GM21390 (cell line): ENCODE data around the gene DTNBP1.
"Not testable (repeated sequence)": the region's sequence is repeated elsewhere in the genome, so short reads cannot be mapped to it uniquely, and the experiment has no call there.

Source experiments
- ATAC-seq: cut with Tn5 transposase; IDR thresholded peaks from one replicate; pipeline ENCODE4 v1.9.1; 2021; ENCODE audit not compliant: unreplicated experiment

DTNBP1 gene

DNA sequence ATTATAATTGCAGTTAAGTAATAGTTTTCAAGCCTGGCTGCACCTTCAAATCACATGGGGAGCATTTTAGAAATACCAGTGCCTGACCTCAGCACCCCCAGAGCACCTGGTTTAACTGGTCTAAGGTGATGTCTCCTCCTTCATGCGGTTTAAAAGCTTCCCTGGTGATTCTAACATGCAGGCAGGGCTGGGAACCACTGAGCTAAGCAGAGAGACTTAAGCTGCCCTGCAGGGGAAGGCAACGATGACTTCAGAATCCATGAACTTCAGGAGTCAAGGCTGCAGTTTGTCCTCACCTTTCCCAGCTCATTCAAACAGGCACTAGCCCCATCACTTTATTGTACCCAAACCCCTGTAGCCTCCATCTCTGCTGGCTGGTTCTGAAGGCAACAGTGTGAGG is 6.1 kb upstream of the DTNBP1 start:
- ATAC-seq: no peak

DNA sequence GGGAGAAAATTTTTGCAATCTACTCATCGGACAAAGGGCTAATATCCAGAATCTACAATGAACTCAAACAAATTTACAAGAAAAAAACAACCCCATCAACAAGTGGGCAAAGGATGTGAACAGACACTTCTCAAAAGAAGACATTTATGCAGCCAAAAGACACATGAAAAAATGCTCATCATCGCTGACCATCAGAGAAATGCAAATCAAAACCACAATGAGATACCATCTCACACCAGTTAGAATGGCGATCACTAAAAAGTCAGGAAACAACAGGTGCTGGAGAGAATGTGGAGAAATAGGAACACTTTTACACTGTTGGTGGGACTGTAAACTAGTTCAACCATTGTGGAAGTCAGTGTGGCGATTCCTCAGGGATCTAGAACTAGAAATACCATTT is 4.1 kb upstream of the DTNBP1 start:
- not testable (repeated sequence) for ATAC-seq

DNA sequence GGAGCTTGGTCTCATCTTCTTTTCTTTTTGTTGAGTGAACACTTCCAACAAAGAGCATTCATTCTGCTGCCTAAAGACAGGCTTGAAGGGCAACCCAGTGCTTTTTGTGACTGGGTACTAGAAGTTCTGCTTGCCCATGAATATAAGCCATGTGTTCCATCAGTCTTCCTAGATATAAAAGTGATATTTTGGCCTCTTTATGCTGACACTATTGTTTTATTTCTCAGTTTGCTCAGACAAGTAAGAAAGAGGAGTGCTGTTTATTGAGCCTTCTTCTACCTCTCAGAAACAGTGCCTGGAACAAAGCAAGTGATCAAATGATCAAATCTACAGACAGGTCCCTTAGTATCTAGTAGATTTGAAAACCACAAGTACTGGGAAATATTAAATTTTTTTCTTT is 2.4 kb upstream of the DTNBP1 start:
- no peak for ATAC-seq

DNA sequence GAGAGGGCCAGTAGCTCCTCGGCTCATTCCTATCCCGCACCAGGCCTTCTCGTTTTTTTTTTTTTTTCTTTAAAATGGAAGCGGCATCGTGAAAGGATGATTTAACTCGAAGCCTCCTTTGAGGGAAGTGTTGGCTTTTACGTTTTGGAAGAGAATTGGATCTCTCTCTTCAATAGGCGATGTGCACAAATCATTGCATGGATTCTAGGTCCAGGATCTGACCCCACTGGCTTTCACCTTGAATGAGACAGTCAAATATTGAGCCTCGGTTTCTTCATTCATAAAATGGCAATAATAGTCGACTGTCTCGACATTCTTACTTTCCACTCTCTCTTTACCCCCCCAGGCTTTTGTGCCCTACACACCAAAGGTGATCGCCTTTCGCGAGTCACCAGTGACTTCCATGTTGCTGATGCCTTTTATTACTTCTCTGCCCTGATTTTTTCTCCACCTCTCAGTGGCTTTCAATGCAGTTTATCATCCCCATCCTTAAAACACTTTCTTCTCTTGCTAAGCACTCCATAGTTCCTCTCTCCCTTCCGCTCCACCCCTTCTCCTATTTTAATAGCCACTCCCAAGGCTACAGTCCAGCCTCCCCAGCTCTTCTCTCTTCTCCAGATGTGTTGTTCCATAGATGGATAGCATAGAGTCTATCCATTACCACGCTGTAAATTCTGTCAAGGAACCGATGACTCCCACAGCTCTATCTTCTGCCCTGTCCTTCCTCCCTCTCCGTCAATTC is 473 bp upstream of the DTNBP1 start:
- no peak for ATAC-seq

DNA sequence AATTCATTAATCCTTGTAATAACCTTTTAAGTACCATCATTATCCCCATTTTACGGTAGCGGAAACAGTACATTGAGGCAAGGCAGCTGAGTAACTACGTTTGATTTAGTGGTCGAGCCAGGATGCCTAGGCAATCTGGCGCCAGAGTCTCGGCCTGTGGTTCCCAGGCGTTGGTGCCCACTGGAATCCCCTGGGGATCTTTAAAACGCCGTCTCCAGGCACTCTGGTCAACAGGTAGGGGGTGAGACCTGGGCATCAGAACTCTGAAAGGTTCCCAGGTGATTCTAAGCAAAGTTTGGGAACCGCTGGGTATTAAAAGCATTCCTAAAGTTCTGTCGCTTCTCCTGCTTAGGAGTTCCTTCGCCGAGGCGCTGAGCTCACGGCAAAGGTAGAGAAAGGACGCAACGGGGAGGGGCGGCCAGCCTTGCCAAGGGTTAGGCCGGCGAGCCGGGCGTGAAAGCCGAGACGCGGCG is 939 bp downstream of the DTNBP1 start:
- ATAC-seq: no peak

DNA sequence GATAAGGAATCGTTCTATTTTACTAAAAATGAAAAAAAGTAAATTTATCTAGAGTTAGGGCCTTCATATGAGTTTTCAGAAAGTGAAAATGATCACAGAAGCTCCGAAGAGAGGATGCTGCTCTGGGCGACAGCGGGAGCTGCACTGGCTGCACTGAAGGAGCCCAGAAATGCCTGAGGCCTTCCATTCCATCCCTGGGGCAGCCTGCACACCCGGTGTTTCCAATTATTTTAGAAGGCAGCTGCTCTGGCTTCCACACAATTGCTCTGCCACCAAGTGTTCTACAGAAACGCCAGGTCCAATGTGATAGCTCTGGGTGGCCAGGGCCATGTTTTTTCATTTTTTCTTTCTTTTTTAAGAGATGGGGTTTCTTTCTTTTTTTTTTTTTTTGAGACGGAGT is 3.6 kb downstream of the DTNBP1 start:
- ATAC-seq: no peak

DNA sequence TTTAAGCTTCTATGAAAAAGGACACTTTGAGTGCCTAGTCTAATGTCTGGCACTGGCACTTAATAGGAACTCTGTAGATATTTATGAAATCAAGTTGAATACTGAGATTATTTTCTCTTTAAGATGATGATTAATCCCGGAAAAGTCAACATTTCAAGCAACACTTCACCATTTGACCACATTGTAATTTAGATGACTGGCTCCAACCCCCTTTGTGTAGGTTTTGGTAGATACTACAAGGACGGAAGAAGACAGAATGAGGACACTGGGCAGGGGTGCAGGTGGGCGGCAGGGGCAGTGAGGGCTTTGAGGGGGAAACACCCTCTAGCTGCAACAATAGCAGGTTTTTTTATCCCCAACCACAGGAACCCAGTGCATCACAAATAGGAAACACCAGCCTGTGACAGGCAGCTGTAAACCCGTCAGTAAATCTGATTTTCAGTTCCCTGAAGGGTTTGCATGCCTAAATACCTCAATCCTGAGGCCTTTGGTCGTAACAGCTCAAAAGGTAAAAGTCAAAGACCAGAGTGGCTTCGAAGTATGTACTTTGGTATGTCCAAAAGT is 4.6 kb downstream of the DTNBP1 start:
- peak; percentile 32 for ATAC-seq

DNA sequence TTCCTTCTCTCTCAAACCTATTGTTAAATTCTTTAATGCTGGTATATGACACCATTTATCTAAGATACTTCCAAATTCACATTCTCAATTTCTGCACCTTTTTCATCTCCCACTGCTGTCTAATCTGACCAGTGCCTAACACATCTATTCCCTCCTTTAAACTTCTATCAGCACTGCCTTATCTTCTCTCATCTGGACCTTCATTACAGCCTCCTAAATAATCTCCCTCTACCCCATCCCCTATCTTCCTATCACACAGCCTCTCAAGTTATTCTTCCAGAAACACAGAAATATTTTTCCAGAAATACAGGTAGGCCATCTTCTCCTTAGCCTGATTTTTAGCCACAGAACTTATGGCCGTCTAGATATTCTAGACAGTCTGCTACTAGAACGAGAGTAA is 5.5 kb downstream of the DTNBP1 start:
- no peak for ATAC-seq

DNA sequence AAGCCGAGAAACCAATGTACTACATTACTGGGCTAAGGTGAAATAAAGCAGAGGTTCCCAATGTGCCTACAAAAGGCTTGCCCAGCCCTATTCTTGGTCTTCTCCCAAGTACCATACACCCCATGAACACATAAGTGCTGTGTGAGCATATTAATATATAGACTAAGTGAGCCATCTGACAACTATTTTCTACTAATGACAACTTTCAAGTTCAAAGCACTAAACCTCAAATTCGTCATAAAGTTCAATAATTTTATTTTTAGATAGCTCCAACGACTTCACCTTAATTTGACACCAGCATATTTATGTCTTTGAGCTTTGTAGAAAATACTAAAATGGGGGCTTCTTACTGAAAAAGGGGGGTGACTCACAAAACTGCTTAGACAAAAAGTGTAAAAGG is 6.7 kb downstream of the DTNBP1 start:
- no peak for ATAC-seq

DNA sequence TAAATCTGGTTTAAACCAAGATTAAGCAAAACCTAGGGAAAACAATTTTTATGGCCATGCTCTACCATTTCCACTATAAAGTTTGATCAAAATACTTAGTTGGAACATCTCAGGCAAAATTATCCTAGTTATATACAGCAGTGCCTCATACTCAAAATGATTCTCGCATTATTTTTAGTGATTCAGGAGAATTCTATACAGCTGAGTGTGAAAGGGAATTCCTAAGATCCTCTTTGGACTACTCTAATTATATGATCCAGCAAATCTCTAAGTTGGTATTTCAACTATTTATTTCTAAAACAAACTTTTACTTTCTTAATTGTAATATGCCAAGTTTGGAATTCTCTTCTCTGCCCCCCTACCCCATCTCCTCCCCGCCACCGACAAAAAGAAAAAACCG is 8.6 kb downstream of the DTNBP1 start:
- no peak for ATAC-seq

DNA sequence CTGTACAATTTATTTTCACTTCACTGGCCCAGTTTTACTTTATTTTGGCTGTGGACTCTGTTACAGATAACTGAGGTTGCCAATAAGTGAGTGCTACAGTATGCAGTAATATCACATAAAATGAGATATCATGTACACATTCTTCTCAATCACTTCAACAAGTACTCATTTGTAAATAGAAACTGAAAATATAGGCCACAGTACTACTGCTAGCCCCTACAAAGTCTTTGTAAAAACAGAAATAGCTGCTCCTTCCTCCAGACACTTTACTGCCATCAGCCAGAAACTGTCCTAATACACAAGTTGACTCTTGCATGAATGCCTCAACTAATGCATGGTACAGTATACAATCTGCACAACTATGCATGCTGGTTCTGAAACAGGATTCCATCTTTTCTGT is 9.2 kb downstream of the DTNBP1 start:
- ATAC-seq: peak; percentile 72

DNA sequence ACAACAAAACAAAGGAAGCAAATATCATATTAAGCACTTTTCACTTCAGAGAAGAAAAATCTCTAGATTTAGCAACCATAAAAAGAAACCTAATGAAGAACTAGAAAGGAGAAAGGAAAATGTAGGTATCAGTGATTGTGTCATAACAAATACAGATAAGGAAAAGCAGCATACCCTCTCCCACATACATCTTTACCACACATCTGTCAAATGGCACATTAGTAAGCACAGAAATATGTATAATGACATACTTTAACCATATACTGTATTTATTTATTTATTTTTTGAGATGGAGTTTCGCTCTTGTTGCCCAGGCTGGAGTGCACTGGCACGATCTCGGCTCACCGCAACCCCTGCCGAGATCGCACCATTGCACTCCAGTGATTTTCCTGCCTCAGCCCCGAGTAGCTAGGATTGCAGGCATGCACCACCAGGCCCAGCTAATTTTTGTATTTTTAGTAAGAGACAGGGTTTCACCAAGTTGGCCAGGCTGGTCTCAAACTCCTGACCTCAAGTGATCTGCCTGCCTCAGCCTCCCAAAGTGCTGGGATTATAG is 12.7 kb downstream of the DTNBP1 start:
- ATAC-seq: not testable (repeated sequence)

DNA sequence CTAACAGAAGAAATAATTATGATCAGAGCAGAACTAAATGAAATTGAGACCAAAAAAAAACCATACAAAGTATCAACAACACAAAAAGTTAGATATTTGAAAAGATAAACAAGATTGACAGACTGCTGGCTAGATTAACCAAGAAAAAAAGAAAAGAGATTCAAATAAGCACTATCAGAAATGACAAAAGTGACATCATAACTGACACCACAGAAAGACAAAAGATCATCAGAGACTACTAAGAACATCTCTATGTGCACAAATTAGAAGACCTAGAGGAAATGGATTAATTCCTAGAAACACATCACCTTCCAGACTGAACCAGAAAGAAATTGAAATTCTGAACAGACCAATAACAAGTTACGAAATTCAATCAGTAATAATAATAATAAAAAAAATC is 17.9 kb downstream of the DTNBP1 start:
- no peak for ATAC-seq

DNA sequence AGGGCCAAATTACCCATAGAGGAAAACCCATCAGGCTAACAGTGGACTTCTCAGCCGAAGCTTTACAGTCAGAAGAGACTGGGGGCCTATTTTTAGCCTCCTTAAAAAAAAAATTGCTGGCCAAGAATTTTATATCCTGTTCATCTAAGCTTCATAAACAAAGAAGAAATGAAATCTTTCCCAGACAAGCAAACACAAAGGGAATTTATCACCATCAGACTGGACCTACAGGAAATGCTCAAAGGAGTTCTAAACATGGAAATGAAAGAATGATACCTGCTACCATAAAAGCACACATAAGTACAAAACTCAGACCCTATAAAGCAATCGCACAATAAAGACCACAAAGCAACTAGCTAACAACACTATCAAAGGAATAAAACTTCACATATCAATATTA is 19.3 kb downstream of the DTNBP1 start:
- ATAC-seq: no peak

DNA sequence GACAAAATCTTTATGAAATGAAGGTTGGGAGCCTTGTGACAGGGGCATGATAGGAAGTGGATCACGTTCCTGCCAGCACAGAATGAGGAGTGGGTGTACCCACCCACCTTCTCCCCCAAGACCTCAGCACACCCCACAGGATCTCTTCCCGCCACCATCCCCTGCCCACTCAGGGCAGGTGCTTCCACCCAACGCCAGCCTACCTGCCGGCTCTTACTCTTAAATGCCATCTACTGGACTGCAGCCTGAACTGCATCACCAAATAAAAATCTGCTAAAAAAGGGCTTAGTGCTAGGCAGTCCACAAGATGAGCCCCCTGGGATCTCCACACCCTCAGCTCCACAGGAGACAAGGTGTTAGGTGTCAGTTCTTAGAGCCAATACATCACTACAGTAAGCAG is 20.6 kb downstream of the DTNBP1 start:
- no peak for ATAC-seq

DNA sequence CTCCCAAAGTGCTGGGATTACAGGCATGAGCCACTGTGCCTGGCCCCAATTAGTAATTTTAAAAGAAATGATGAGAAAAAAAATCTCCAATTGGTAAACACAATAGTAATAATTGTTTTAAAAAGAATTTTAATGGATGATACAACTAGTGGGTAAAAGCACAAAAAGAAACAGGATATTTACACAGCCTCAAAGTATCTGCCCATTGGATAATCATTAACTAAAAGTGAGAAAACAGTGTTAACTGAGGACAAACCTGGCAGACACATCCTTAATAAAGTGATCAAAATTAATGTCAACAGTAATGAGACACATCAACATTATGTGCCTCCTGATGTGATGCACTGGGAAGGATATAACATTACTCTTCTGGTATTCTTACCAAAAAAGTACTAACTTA is 24.5 kb downstream of the DTNBP1 start:
- ATAC-seq: no peak

DNA sequence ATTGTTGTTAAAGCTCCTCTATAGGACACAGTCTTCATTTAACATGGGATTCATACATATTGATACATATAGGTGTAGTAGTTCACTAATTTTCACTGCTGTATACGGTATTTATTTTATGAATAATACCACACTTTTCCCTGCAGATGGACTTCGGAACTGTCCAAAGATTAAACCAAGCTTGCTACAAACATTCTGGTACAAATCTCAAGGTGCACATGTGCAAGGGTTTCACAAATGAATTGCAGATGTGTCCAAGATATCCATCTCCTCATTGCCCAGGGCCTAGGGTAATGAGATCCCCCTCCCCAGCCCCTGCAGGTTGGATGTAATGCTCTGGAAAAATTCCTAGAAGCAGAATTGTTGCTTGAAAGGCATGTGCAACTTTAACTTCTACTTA is 31.4 kb downstream of the DTNBP1 start:
- ATAC-seq: no peak

DNA sequence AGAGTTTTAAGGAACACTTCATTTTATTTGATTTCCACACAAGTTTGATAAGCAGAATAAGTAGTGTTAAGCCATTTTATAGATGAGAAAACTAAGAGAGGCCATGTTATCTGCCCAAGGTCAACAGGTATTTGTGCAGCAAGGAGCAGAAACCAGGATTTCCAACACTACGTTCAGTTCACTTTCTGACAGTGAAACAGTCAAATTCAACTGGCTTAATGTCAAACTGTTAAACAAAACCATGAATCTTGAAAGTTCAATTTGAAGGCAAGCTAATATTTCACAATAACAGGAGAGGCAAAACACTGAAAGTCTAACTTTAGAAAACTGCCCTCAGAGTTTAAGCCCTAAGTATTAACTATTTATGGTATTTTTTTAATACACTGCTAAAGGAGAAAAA is 32.6 kb downstream of the DTNBP1 start:
- ATAC-seq: no peak

DNA sequence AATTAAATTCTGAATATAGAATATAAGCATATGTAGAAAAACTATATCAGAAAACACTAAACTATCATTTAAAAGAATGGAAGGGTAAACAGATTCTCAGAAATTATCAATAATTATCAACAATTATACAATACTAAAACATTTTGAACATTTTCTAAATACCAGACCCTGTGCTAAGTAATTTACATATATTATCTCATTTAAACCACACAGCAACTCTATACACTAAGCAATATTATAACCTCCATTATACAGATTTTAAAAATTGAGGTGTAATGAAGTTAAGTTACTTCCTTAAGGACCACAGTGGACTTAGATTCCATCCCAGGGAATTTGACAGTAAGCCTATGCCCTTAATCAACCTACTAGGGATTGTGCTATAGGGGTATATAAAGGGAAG is 33.3 kb downstream of the DTNBP1 start:
- ATAC-seq: no peak

DNA sequence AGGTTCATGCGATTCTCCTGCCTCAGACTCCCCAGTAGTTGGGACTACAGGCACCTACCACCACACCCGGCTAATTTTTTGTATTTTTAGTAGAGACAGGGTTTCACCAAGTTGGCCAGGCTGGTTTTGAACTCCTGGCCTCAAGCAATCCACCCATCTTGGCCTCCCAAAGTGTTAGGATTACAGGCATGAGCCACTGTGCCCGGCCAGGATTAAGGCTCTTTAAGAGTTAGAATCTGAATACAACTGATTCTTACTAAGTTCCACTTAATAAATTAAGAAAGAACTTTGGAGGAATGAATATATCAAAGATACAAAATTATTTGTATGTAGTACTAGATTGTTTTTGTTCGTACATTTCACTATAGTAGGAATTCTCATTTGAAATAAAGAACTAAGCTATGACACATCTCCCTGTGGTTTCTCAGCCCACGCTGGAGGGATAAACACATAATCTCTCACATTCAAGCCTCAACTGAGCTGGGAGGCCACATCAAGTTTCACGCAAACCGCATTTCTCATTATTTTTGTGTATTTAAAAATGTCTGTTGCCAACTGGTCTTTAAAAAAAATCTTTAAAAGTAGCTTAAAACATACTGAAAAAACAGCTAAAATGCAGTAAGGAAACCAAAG is 34.2 kb downstream of the DTNBP1 start:
- ATAC-seq: no peak

DNA sequence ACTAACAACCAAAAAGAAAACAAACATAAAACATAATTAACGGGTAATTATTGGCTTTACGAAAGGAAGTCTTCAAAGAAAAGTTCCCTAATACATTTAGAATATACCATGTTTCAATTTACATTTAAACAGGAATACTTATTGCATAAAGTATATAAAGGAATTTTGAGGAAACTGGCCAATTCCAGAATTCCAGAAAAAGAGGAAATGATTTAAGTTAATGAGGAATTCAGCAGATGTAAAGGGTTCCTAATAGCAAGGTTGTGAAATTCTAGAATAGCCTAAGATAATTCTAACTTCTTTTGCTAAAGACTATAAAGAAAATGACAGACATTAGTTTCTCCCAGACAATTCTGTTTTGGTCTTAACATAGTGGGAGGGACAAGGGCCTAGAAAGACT is 35.0 kb downstream of the DTNBP1 start:
- ATAC-seq: no peak
